Heart left ventricle (tissue), 16 donors: Measurements from ENCODE around the gene COX7A2. TPM values are rescaled to one million over a fixed set of nuclear protein-coding genes. Genes with fewer than 3 reads are reported as not detected.

Experiments
- ATAC-seq, 4 donors: fragments of 200-7000 bp; cut with Tn5 transposase; one replicate each; pipeline ENCODE4 v1.9.1; 2020 to 2022; ENCODE audit warnings: moderate library complexity in 4 of 4, mild to moderate bottlenecking in 3 of 4, moderate number of reproducible peaks in 1 of 4
- DNase-seq, 5 donors: peaks; one replicate each; pipeline ENCODE4 v3.0.0-alpha.2; 2020
- H3K27ac ChIP-seq, 12 donors: fragments of 200-600 bp; sonication (generic) in 4 of 12; one replicate each; pipeline versions ENCODE4 v1.5.0 to v1.8.0; 2016 to 2022; ENCODE audit warnings: mild to moderate bottlenecking in 2 of 12
- H3K27me3 ChIP-seq, 9 donors: fragments of 200-600 bp; sonication (generic) in 2 of 9; one replicate each; pipeline versions ENCODE4 v1.5.1 to v1.8.0; 2016 to 2022; ENCODE audit warnings: mild to moderate bottlenecking in 3 of 9
- H3K36me3 ChIP-seq, 9 donors: fragments of 200-600 bp; sonication (generic) in 2 of 9; one replicate each; pipeline versions ENCODE4 v1.5.0 to v1.8.0; 2018 to 2022; ENCODE audit warnings: mild to moderate bottlenecking in 2 of 9
- H3K4me1 ChIP-seq, 12 donors: fragments of 200-600 bp; sonication (generic) in 4 of 12; one replicate each; pipeline versions ENCODE4 v1.5.0 to v1.8.0; 2016 to 2022; ENCODE audit warnings: mild to moderate bottlenecking in 3 of 12
- H3K4me3 ChIP-seq, 12 donors: fragments of 200-600 bp; sonication (generic) in 4 of 12; one replicate each; pipeline versions ENCODE4 v1.5.0 to v1.8.0; 2017 to 2022; ENCODE audit warnings: mild to moderate bottlenecking in 9 of 12, moderate library complexity in 4 of 12
- H3K9me3 ChIP-seq, 12 donors: fragments of 200-600 bp; sonication (generic) in 4 of 12; one replicate each; pipeline versions ENCODE4 v1.5.0 to v1.8.0; 2016 to 2022; ENCODE audit warnings: mild to moderate bottlenecking in 1 of 12
- POLR2A ChIP-seq, 2 donors: fragments of 450-650 bp; IDR thresholded peaks; one replicate each; pipeline ENCODE4 v1.6.1; 2017; ENCODE audit warnings: antibody characterized with exemption in 2 of 2, mild to moderate bottlenecking in 2 of 2, moderate library complexity in 2 of 2
- WGBS, 4 donors: extraction: QIAGEN DNeasy Blood & Tissue Kit in 2 of 4; methylation state at CpG; one replicate each; pipeline versions ENCODE4 v1.1.5 to v1.1.7; 2013 to 2018; 5-methylcytosine and 5-hydroxymethylcytosine counted together
- intact Hi-C, 10 donors: fragments of 100-400 bp; cut with DNase I; formaldehyde crosslinking; loops; one replicate each; pipeline versions ENCODE4 v1.11.1 to v1.14.2; 2022
- polyA plus RNA-seq, 2 donors: library from polyadenylated mRNA; stranded (reverse); fragments of 200-250 nt; gene quantifications; one replicate each; pipeline ENCODE4 v1.2.3, GENCODE V29; 2013
- total RNA-seq, 9 donors: library from RNA; depleted of rRNA in 2 of 9; stranded (reverse); fragments of >200 nt in 2 of 9; fragmentation: NEBNext Ultra II Directional in 3 of 9; extraction: Animal tissue kit (Norgen Biotek cat#: 25700) in 3 of 9; gene quantifications; one replicate each; pipeline versions ENCODE4 v1.1.0 to v1.2.4, GENCODE V29; 2016 to 2023
- TF ChIP-seq, protein P1 (sequence below), 12 donors: fragments of 200-600 bp; sonication (generic) in 4 of 12; IDR thresholded peaks; one replicate each; pipeline versions ENCODE4 v1.5.0 to v1.8.0; 2018 to 2022; ENCODE audit warnings: antibody characterized with exemption in 12 of 12, mild to moderate bottlenecking in 5 of 12
- donor health status: ischemic (EF 13 %, LVEDD 7.1; RV severe dilation, severe dysfunction).
- donor health status: healthy with polysubstance abuse.
- donor health status: DM: no; HTN: yes; CAD: no.
- donor health status: DM: no; HTN: no; CAD: no.
- donor health status: ischemic (EF 25% LVEDD 6.9; RV normal size, moderate dysfunction).
- donor health status: ischemic (EF 25% LVEDD 5.7; RV mildly dilated, moderate dysfunction).
- donor health status: healthy.
- donor health status: DM: yes; HTN: yes; CAD: no.
- donor health status: ischemic (EF 35%, LVEDD 5.7; RV mildly dilated, moderate dysfunction).
- donor health status: nonischemic (EF 11% LVEDD 7.7; RV severe dilation, severe dysfunction).
- donor health status: DM: yes; HTN: yes; CAD: no.
- donor health status: PGD.
- donor health status: ischemic (EF 29% LVEDD 5.4; RV normal size, mild dysfunction).
- donor health status: nonischemic (EF 23%, LVEDD 6.1; RV moderate dilation, normal function).

The COX7A2 gene
- total and polyA plus RNA-seq, 11 donors = 646 to 1,466 (median 1,110) TPM

DNA sequence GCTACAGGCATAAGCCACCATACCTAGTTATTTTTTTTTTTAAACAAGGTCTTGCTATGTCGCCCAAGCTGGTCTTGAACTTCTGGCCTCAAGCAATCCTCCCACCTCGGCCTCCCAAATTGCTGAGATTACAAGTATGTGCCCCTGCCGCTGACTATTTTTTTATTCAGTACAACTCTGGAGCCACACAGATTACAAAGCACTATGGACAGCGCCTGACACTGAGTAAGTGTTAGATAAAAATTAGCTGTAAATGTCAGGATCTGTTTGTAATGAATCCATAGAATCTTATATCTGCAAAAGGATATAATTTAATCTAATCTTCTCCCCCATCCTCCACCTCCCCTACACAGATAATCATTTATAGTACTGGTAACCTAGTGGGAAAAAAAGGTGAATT is 22.5 kb downstream of the COX7A2 start:
- peaks cover 0 to 20% (median 9%) of the 10 kb centered on the region in 12 donors for H3K4me1 ChIP-seq
- intact Hi-C loops = no loop called here
- H3K27ac ChIP-seq = no peak overlapping the region
- H3K4me3 ChIP-seq = no peak overlapping the region
- ATAC-seq (no peak), DNase-seq (no peak)
- H3K9me3 ChIP-seq = no peaks in the 10 kb centered on the region
- TF ChIP-seq, protein P1, sequence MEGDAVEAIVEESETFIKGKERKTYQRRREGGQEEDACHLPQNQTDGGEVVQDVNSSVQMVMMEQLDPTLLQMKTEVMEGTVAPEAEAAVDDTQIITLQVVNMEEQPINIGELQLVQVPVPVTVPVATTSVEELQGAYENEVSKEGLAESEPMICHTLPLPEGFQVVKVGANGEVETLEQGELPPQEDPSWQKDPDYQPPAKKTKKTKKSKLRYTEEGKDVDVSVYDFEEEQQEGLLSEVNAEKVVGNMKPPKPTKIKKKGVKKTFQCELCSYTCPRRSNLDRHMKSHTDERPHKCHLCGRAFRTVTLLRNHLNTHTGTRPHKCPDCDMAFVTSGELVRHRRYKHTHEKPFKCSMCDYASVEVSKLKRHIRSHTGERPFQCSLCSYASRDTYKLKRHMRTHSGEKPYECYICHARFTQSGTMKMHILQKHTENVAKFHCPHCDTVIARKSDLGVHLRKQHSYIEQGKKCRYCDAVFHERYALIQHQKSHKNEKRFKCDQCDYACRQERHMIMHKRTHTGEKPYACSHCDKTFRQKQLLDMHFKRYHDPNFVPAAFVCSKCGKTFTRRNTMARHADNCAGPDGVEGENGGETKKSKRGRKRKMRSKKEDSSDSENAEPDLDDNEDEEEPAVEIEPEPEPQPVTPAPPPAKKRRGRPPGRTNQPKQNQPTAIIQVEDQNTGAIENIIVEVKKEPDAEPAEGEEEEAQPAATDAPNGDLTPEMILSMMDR (IDR thresholded peaks at IDR 0.05) = no peak
- no peak for TF ChIP-seq POLR2A (IDR thresholded peaks at IDR 0.05)
- 86 to 94% (median 90%) methylated on average over 4 of the region's 4 CpGs for WGBS, 4 donors
- no peaks in the 10 kb centered on the region for H3K27me3 ChIP-seq
- H3K36me3 ChIP-seq = no peaks in the 10 kb centered on the region

DNA sequence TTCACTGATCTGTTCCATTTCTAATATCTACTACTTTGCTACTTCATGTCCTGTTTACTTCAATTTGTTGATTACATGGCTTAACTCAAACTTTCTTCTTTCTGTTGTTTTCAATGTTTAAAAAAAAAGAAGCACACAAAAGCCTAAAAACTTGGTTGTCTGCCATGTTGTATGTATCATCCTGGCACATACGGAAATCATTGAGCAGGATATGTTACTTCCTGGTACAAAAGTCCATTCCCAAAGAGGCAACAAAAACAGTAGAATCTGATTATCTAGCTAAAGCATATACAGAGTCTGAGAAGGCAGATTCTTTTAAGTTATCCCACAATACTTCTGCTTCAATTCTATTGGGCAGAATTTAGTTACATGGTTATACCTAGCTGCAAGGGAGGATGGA is 23.2 kb downstream of the COX7A2 start:
- no peak for ATAC-seq
- WGBS, 4 donors = 50 to 67% (median 60%) methylated on average over 1 of the region's 1 CpG
- DNase-seq = no peak
- intact Hi-C loops = no loop called here
- Histone ChIP-seq H3K9me3 (no peaks in the 10 kb centered on the region), H3K4me1 (peaks cover 0 to 20% (median 9%) of the 10 kb centered on the region in 12 donors), H3K27ac (no peak overlapping the region), H3K27me3 (no peaks in the 10 kb centered on the region), H3K36me3 (no peaks in the 10 kb centered on the region), H3K4me3 (no peak overlapping the region)
- TF ChIP-seq POLR2A (IDR thresholded peaks at IDR 0.05) = no peak
- TF ChIP-seq, protein P1 (IDR thresholded peaks at IDR 0.05) = no peak

DNA sequence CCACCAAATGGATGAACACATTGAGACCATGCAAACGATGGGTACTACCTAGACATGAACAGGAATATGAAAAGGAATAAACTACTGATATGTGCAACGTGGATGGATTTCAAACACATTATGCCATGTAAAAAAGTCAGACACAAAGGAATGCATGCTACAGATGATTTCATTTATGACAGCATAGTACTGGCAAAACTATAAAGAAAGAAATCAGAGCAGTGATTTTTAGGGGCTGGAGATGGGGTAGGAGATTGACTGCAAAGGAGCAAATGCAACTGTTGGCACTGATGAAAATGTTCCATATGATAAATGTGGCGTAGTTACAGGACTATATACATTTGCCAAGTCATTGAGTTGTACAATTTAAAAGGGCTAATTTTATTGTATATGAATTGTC is 24.3 kb downstream of the COX7A2 start:
- DNase-seq = no peak
- Histone ChIP-seq H3K27ac (no peak overlapping the region), H3K4me1 (peaks cover 0 to 20% (median 9%) of the 10 kb centered on the region in 12 donors), H3K9me3 (no peaks in the 10 kb centered on the region), H3K4me3 (no peak overlapping the region), H3K27me3 (no peaks in the 10 kb centered on the region), H3K36me3 (no peaks in the 10 kb centered on the region)
- WGBS, 4 donors = 85 to 91% (median 91%) methylated on average over 3 of the region's 3 CpGs
- ATAC-seq = no peak
- intact Hi-C loops = loop anchor here in 4 of 10 donors (10.0 kb wide), 2 partner anchors 1124 to 1544 kb away; no protein-coding TSS in a partner anchor
- TF ChIP-seq POLR2A (IDR thresholded peaks at IDR 0.05) = no peak
- TF ChIP-seq, protein P1 (IDR thresholded peaks at IDR 0.05) = no peak

DNA sequence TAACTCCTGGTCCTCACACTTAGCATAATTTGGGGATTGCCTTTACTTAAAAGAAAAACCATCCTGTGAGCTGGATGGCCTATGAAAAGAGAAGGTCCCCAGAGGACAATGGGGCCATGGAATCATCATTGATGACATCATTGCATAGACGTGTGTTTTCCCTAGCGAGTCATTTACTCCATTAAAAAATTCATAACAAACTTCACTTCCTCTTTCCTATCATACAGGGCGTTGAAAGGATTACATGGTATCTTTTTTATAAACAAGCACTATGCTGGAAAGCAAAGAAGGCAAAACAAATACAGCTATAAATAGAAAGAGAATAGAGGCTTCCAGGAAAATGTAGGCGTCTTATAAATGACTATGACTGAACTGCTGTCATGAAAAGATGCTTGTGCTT is 26.4 kb downstream of the COX7A2 start:
- no peaks in the 10 kb centered on the region for H3K27me3 ChIP-seq
- 5 to 16% (median 9%) methylated on average over 4 of the region's 4 CpGs for WGBS, 4 donors
- ATAC-seq (peak; percentile 48 to 82 (median 64)), DNase-seq (no peak)
- H3K27ac ChIP-seq = peak overlapping the region in 8 of 12 donors; percentile 25 to 65 (median 40)
- intact Hi-C loops = loop anchor here in 4 of 10 donors (10.0 kb wide), 2 partner anchors 1122 to 1542 kb away; no protein-coding TSS in a partner anchor
- H3K9me3 ChIP-seq = no peaks in the 10 kb centered on the region
- no peak for TF ChIP-seq POLR2A (IDR thresholded peaks at IDR 0.05)
- TF ChIP-seq, protein P1 (IDR thresholded peaks at IDR 0.05) = no peak
- H3K4me1 ChIP-seq = peaks cover 3 to 33% (median 16%) of the 10 kb centered on the region in 12 donors
- H3K4me3 ChIP-seq = peak overlapping the region in 1 of 12 donors; percentile 5
- H3K36me3 ChIP-seq = no peaks in the 10 kb centered on the region
